ENCODE data around the gene ASTN2.

DNA sequence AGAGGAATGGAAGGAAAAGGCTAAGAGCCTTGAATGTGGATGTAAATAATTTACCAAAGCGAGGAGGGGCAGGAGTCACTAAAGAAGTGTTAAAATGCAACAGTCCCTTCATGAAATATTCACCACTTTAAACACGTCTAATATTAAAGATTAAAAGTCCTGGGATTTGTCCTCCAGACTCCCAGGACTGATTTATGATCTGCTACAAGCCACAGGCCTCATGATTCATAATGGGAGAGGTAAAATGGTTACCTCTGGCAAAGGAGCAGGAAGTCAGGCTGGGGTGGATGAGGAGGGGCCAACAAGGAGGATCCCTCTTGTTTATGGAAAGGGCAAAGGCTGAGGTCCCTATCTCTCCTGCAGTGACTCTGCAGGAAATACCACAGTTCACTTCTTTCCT is 435.4 kb downstream of the ASTN2 start:
- TF ChIP-seq, protein P1, sequence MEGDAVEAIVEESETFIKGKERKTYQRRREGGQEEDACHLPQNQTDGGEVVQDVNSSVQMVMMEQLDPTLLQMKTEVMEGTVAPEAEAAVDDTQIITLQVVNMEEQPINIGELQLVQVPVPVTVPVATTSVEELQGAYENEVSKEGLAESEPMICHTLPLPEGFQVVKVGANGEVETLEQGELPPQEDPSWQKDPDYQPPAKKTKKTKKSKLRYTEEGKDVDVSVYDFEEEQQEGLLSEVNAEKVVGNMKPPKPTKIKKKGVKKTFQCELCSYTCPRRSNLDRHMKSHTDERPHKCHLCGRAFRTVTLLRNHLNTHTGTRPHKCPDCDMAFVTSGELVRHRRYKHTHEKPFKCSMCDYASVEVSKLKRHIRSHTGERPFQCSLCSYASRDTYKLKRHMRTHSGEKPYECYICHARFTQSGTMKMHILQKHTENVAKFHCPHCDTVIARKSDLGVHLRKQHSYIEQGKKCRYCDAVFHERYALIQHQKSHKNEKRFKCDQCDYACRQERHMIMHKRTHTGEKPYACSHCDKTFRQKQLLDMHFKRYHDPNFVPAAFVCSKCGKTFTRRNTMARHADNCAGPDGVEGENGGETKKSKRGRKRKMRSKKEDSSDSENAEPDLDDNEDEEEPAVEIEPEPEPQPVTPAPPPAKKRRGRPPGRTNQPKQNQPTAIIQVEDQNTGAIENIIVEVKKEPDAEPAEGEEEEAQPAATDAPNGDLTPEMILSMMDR (IDR thresholded peaks at IDR 0.05; ENCODE audit: borderline replicate concordance, extremely low read depth, low read length, poor library complexity, severe bottlenecking): no peak
- no peak for TF ChIP-seq EZH2 (IDR thresholded peaks at IDR 0.05; ENCODE audit: borderline replicate concordance, low read depth, low read length, severe bottlenecking)

Measured in DND-41 (cell line).